HG03558 (cell line): ENCODE data around the gene SLC13A3.

Source experiments
- ATAC-seq: cut with Tn5 transposase; IDR thresholded peaks from one replicate; pipeline ENCODE4 v1.9.1; 2021; ENCODE audit warnings: moderate number of reproducible peaks; ENCODE audit not compliant: unreplicated experiment; ENCODE audit errors: extremely low read depth

The SLC13A3 gene

DNA sequence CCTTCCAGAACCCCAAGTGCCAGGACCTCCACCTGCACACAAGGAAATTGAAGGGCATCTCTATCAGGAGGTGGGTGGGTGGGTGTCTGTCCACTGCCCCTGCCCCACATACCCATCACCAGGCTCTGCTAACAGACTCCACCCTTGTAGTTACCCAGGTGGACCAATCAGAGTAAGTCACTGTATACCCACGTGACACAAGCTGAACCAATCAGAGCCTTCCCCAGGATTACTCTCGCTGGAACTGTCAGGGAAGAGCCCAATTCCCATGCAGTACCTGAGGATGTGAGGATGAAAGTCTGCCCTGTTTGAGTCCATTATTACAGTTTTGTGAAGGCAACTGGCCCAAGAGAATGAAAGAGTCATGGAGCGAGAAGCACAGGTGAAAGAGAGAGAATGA lies 105.0 kb downstream of the SLC13A3 start:
- no peak for ATAC-seq

DNA sequence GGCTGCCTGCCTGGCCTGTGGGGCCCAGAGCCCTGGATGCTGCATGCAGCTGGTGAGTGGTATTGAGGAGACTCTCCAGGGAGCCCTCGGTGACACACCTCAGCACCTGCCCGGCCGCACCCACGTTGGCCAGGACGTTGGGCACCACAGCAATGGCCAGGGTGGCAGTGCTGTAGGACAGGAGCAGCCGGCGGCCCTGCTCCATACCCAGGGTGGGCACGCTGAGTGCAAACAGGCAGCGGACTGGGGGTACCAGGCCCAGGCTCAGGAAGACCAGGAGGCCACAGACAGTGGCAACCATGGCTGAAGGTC lies 105.5 kb downstream of the SLC13A3 start:
- ATAC-seq: no peak

GRCh38 chr20:46545077-46545826 lies 106.0 kb downstream of the SLC13A3 start:
- ATAC-seq: no peak

GRCh38 chr20:46544576-46544975 lies 106.7 kb downstream of the SLC13A3 start:
- ATAC-seq: no peak

GRCh38 chr20:46543959-46544358 lies 107.3 kb downstream of the SLC13A3 start:
- ATAC-seq: no peak

GRCh38 chr20:46543033-46543432 lies 108.2 kb downstream of the SLC13A3 start:
- ATAC-seq: no peak

- ATAC-seq: no peak
These were observed 109.9 kb downstream of the SLC13A3 start for GRCh38 chr20:46541229-46541935.

- ATAC-seq: no peak
These were observed 112.1 kb downstream of the SLC13A3 start for GRCh38 chr20:46539113-46539512.

DNA sequence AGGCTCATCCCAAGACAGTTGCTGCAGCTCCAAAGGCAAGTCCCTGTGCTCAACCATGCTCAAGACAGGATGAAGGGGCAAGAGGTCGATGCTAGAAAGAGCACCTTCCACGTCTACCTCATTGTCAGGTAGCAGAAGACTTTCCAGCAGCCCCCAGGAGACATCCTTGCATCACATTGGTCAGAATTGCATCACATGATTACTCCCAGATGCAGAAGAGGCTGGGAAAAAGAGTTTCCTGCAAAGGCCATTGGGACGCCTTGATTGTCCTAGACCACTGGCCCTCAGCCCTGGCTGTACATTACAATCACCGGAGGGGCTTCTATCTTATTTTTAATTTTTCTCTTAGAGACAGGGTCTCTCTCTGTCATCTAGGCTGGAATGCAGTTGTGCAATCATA lies 120.6 kb downstream of the SLC13A3 start:
- ATAC-seq: no peak

DNA sequence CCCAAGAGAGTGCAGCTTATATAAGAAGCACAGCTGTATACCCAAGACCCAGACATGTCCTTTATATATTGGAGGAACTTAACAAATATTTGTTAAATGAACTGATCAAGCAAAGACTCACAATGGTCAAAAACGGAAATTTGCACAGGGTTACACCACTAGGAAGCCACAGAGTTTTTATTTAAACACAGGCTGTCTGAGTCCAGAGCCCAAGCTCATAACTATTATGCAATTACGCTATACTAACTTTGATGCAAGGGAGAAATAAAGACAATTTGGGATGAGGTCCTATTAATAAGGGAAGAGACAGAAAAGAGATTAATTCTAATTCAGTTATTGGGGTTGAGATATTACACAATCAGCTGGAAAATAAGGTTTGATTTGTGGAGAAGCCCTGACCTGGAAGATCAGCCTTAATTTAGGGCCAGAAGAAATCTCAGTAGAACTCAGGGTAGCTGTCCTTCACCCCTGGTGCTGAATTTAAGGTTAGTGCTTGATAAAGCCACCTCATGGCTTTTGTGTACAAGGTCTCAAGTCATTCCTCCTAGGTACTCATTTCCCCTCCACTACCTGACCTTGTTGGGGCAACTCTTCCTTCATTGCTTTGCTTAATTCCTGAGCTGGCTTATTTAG lies 127.4 kb downstream of the SLC13A3 start:
- no peak for ATAC-seq

DNA sequence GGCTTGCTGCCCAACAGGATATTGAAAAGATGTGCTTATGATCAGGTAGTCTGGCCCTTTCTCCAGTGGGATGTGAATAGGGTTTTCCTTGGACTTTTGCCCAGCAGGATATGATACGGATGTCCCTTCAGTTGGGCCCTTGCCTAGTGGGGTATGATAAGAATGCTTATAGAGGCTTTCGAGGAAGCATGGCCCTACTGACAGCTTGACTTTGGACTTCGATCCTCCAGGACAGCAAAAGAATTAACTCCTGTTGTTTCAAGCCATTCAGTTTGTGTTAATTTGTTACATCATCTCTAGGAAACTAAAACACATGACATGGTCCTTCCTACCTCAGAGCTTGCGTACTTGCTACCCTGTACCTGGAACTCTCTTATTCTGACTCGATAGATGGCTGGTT lies 128.2 kb downstream of the SLC13A3 start:
- ATAC-seq: no peak

DNA sequence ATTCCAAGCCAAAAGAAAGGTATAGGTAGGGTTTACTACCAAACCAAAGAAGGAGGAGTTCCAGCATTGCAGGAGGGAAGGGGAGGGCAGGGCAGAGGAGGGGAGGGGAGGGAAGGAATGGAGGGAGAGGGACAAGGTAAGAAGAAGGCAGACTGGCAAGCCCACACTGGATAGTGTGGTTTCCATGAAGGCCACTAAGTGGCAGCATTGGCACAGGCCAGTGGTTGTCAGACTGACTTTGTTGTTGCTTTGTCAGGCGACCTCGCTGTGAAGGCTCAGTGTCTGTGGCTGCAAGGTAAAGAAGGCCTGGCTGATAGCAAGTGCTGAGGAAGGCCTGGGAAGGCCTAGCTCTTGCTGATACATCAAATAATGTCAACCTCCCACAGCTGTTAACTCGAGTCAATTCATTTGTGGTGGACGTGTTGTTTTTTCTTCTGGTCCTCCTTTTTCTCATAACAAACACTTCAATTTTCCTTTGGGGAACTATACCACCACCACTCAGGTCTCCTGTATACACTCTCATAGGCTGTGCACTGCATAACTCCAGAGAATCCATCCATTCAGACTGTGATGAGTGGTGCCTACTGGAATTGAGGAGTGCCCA lies 130.2 kb downstream of the SLC13A3 start:
- no peak for ATAC-seq

GRCh38 chr20:46520540-46520939 lies 130.7 kb downstream of the SLC13A3 start:
- no peak for ATAC-seq

- no peak for ATAC-seq
These were observed 131.7 kb downstream of the SLC13A3 start for GRCh38 chr20:46519471-46520068.

DNA sequence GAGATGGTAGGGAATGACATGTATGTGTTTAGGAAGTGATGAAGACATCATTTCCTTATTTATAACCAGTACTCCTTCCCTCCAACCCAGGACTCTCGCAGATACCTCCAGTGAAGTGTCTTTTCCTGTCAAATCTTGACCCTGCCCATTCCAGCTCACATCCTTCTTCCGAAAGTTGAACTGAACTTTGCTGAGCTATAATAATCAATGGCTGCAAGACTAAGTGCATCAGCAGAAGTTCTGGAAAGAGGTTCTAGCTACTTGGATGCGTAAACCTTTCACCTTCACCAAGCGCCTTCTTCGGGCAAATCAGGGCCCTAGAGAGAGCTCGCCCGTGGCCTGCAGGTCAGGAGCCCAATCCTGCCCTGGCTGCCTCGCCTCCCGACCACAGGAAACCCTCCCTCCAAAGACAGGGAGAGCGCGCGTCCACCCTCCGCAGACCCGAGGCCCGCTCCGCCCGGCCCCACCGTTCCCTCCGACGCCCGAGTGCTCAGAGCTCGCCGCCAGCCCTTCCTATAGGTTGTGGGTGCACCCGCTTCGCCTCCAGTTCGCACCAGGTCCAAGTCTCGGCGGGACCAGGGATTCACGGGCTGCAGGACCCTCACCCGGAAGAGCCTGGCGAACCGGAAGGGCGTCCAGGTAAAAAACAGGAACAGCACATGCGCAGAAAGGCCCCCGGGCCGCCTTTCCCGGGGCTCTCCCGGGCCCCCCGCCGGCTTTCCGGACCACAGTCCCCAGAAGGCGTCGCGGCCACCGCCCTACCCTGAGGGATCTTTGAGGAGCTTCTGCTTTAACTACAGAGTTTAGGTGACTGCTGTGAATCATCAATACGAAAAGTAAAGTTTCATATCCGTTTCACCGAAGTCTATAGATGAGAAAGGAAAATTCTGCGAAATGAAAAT lies 138.1 kb downstream of the SLC13A3 start, which contains the start of gene ZNF334:
Gene ZNF334, minus strand, starts transcription at position 617 of the 902 bp plus-strand sequence. CDS start 1,457 bp downstream, outside the sequence.
- ATAC-seq: no peak

DNA sequence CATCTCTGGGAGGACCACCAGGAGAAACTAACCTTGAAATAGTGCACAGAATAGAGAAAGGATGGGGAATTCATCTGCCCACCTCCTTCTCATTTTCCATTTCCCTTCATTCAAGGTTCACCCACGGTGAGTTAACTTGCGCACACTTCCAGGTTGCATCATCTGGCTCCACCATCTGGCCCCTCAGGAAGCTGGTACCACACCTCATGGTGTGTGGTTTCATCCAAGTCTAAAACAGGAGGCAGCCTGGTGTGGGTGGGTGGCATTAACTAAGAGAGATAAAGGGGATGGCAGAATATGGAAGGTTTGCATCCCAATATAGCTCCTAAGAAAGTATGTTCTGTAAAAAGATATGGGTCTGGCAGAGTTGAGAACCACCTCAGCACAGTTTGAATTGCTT lies 141.7 kb downstream of the SLC13A3 start:
- ATAC-seq: no peak
